Hematopoietic multipotent progenitor cell treated with erythropoietin and hydrocortisone succinate and interleukin-3 and kit ligand, for 8 days (in vitro differentiated cells): ENCODE results near the gene FRAT2.

Experiments
- DNase-seq: peaks from one replicate; pipeline ENCODE4 v3.0.0-alpha.2; 2015

Gene FRAT2

GRCh38 chr10:97334370-97335175 is at the start of gene FRAT2:
TSS of gene FRAT2 (minus strand) at chr10:97334729. CDS start at chr10:97334572, 157 bp downstream.
- peak; percentile 91 for DNase-seq

GRCh38 chr10:97384156-97384555 is 49.6 kb upstream of the FRAT2 start:
- DNase-seq: no peak

- DNase-seq: no peak
These were observed 48.6 kb upstream of the FRAT2 start for GRCh38 chr10:97383159-97383558.

- no peak for DNase-seq
These were observed 47.1 kb upstream of the FRAT2 start for GRCh38 chr10:97381626-97382025.

- no peak for DNase-seq
These were observed 46.0 kb upstream of the FRAT2 start for GRCh38 chr10:97380516-97380915.

GRCh38 chr10:97378933-97379921 is 44.7 kb upstream of the FRAT2 start:
- DNase-seq: no peak

- no peak for DNase-seq
These were observed 41.9 kb upstream of the FRAT2 start for GRCh38 chr10:97376413-97376812.

GRCh38 chr10:97373456-97373855 is 38.9 kb upstream of the FRAT2 start:
- no peak for DNase-seq

- no peak for DNase-seq
These were observed 37.8 kb upstream of the FRAT2 start for GRCh38 chr10:97372233-97372875.

GRCh38 chr10:97371696-97372095 is 37.2 kb upstream of the FRAT2 start:
- DNase-seq: no peak

- DNase-seq: no peak
These were observed 32.7 kb upstream of the FRAT2 start for GRCh38 chr10:97367126-97367649.

- DNase-seq: no peak
These were observed 32.0 kb upstream of the FRAT2 start for GRCh38 chr10:97366572-97366971.

- peak; percentile 29 for DNase-seq
These were observed 31.3 kb upstream of the FRAT2 start for GRCh38 chr10:97365761-97366351.

- DNase-seq: no peak
These were observed 28.5 kb upstream of the FRAT2 start for GRCh38 chr10:97363071-97363470.

- no peak for DNase-seq
These were observed 27.9 kb upstream of the FRAT2 start for GRCh38 chr10:97362310-97363033.

GRCh38 chr10:97361537-97361901 is 27.0 kb upstream of the FRAT2 start:
- no peak for DNase-seq

- no peak for DNase-seq
These were observed 26.4 kb upstream of the FRAT2 start for GRCh38 chr10:97360705-97361536.

- no peak for DNase-seq
These were observed 24.3 kb upstream of the FRAT2 start for GRCh38 chr10:97358781-97359180.

GRCh38 chr10:97358349-97358748 is 23.8 kb upstream of the FRAT2 start:
- no peak for DNase-seq

GRCh38 chr10:97356918-97357317 is 22.4 kb upstream of the FRAT2 start:
- no peak for DNase-seq

- DNase-seq: no peak
These were observed 21.9 kb upstream of the FRAT2 start for GRCh38 chr10:97356318-97356914.
